Caco-2 (cell line): ENCODE measurements around the gene RANBP17. TPM values are rescaled to one million over a fixed set of nuclear protein-coding genes. Genes with fewer than 3 reads are reported as not detected.

Experiments used
- BruUV-seq: library from RNA; stranded (reverse); fragments of 400-500 nt; replicated peaks from 2 replicates; lab custom pipeline; 2021; lab: Mats Ljungman, UMichigan
- CTCF ChIA-PET: fragments of 300-600 bp; sonication (Branson Sonifier 250); formaldehyde crosslinking; loops from one replicate; lab custom pipeline; 2022; ENCODE audit warnings: antibody characterized with exemption; lab: Charles Lee
- POLR2A ChIA-PET: fragments of 300-600 bp; sonication (Branson Sonifier 250); formaldehyde crosslinking; loops from one replicate; lab custom pipeline; 2022; ENCODE audit warnings: antibody characterized with exemption; lab: Charles Lee
- DNase-seq, 2 experiments: peaks; one replicate each; pipeline versions ENCODE4 v3.0.0 to v3.0.0-alpha.2; 2020 to 2022
- H3K27me3 ChIP-seq: replicated peaks from 2 replicates; pipeline ENCODE4 v1.6.0; 2011; ENCODE audit warnings: low read length; ENCODE audit not compliant: control insufficient read depth, insufficient read depth
- H3K36me3 ChIP-seq: 2 replicates; pipeline ENCODE4 v1.5.1; 2011; ENCODE audit warnings: low read length; ENCODE audit not compliant: control insufficient read depth, insufficient read depth
- H3K4me1 ChIP-seq: fragments of 250-450 bp; sonication (Bioruptor Pico); 2 replicates; pipeline ENCODE4 v1.5.1; 2020; ENCODE audit warnings: mild to moderate bottlenecking
- H3K4me3 ChIP-seq: 2 replicates; pipeline ENCODE4 v1.5.1; 2011; ENCODE audit warnings: low read depth, mild to moderate bottlenecking, control low read depth, low read length
- H3K9me3 ChIP-seq: fragments of 250-450 bp; sonication (Bioruptor Pico); 2 replicates; pipeline ENCODE4 v1.5.1; 2020; ENCODE audit warnings: mild to moderate bottlenecking, moderate library complexity
- H3K27ac Mint-ChIP-seq: one replicate; pipeline ENCODE4 v1.8.0; 2022; ENCODE audit warnings: mixed read lengths; ENCODE audit not compliant: unreplicated experiment
- H3K27me3 Mint-ChIP-seq: one replicate; pipeline ENCODE4 v1.8.0; 2022; ENCODE audit warnings: mixed read lengths; ENCODE audit not compliant: insufficient read depth, unreplicated experiment
- H3K36me3 Mint-ChIP-seq: one replicate; pipeline ENCODE4 v1.8.0; 2022; ENCODE audit warnings: mild to moderate bottlenecking, mixed read lengths; ENCODE audit not compliant: insufficient read depth, unreplicated experiment
- H3K4me1 Mint-ChIP-seq: one replicate; pipeline ENCODE4 v1.8.0; 2022; ENCODE audit warnings: low read depth, mixed read lengths; ENCODE audit not compliant: unreplicated experiment
- H3K4me3 Mint-ChIP-seq: one replicate; pipeline ENCODE4 v1.8.0; 2022; ENCODE audit warnings: mild to moderate bottlenecking, moderate library complexity, mixed read lengths; ENCODE audit not compliant: unreplicated experiment
- H3K9me3 Mint-ChIP-seq: one replicate; pipeline ENCODE4 v1.8.0; 2022; ENCODE audit warnings: mixed read lengths; ENCODE audit not compliant: unreplicated experiment
- intact Hi-C: fragments of 100-400 bp; cut with micrococcal nuclease; formaldehyde crosslinking; loops from one replicate; pipeline ENCODE4 v1.10.0; 2022; ENCODE audit not compliant: unreplicated experiment
- total RNA-seq: library from RNA; stranded (reverse); gene quantifications from 2 replicates; pipeline ENCODE4 v1.2.3, GENCODE V29; 2022
- TF ChIP-seq, protein P1 (sequence below), 2 experiments: fragments of 200-600 bp in 1 of 2; IDR thresholded peaks; 1 replicate in 1 of 2; 2 replicates in 1 of 2; pipeline versions ENCODE4 v1.5.1 to v1.8.0; 2011 to 2022; ENCODE audit warnings: antibody characterized with exemption in 1 of 2, control low read depth in 1 of 2, inconsistent platforms in 1 of 2, low read depth in 1 of 2, low read length in 1 of 2, mild to moderate bottlenecking in 1 of 2, moderate library complexity in 1 of 2; ENCODE audit not compliant: insufficient read depth in 1 of 2, severe bottlenecking in 1 of 2, unreplicated experiment in 1 of 2

Gene RANBP17
- total RNA-seq, 1 experiment from 2014 or later, result 28.2 TPM

DNA sequence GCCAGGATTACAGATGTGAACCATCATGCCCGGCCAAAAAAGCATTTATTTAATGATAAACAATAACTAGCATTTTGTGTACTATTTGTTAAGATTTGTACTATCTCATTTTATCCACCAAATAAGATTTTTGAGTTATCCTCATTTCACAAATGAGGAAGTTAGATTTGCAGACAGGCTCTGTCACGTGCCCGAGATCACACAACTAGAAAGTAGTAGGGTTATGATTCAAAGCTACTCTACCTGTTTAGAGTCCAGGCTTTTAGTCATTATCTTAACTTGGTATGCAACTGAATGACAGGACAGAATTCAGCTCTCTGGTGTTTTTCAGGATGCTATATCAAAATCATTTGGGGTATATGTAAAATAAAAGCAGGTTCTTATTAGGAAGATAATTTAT lies 20.5 kb downstream of the RANBP17 start:
- Mint-ChIP-seq H3K36me3 (peaks cover 6% of the 10 kb centered on the region), H3K27ac (no peak overlapping the region), H3K27me3 (no peaks in the 10 kb centered on the region), H3K9me3 (no peaks in the 10 kb centered on the region), H3K4me3 (no peak overlapping the region), H3K4me1 (peaks cover 14% of the 10 kb centered on the region)
- Histone ChIP-seq H3K36me3 (no peaks in the 10 kb centered on the region), H3K4me1 (peaks cover 10% of the 10 kb centered on the region), H3K27me3 (no peaks in the 10 kb centered on the region), H3K9me3 (no peaks in the 10 kb centered on the region), H3K4me3 (no peak overlapping the region)
- no peak for DNase-seq
- intact Hi-C loops, result no loop called here
- POLR2A ChIA-PET, result no interaction called here
- TF ChIP-seq, protein P1, sequence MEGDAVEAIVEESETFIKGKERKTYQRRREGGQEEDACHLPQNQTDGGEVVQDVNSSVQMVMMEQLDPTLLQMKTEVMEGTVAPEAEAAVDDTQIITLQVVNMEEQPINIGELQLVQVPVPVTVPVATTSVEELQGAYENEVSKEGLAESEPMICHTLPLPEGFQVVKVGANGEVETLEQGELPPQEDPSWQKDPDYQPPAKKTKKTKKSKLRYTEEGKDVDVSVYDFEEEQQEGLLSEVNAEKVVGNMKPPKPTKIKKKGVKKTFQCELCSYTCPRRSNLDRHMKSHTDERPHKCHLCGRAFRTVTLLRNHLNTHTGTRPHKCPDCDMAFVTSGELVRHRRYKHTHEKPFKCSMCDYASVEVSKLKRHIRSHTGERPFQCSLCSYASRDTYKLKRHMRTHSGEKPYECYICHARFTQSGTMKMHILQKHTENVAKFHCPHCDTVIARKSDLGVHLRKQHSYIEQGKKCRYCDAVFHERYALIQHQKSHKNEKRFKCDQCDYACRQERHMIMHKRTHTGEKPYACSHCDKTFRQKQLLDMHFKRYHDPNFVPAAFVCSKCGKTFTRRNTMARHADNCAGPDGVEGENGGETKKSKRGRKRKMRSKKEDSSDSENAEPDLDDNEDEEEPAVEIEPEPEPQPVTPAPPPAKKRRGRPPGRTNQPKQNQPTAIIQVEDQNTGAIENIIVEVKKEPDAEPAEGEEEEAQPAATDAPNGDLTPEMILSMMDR (IDR thresholded peaks at IDR 0.05; ENCODE audit: insufficient read depth in 1 of 2, low read depth in 1 of 2, low read length in 1 of 2, severe bottlenecking in 1 of 2, unreplicated experiment in 1 of 2), result no peak
- CTCF ChIA-PET, result no interaction called here
- no TSS peak for BruUV-seq

- H3K36me3 Mint-ChIP-seq, result peaks cover 6% of the 10 kb centered on the region
- H3K4me1 ChIP-seq, result peaks cover 5% of the 10 kb centered on the region; the same call in 1 of the 2 replicates
- peaks cover 22% of the 10 kb centered on the region for H3K4me1 Mint-ChIP-seq
- BruUV-seq, result no TSS peak
- intact Hi-C loops, result no loop called here
- no peaks in the 10 kb centered on the region; the same call in 1 of the 2 replicates for H3K36me3 ChIP-seq
- H3K9me3 Mint-ChIP-seq, result no peaks in the 10 kb centered on the region
- no peak overlapping the region for H3K4me3 Mint-ChIP-seq
- H3K9me3 ChIP-seq, result no peaks in the 10 kb centered on the region
- TF ChIP-seq, protein P1 (IDR thresholded peaks at IDR 0.05; ENCODE audit: insufficient read depth in 1 of 2, low read depth in 1 of 2, low read length in 1 of 2, severe bottlenecking in 1 of 2, unreplicated experiment in 1 of 2), result no peak
- no peaks in the 10 kb centered on the region for H3K27me3 ChIP-seq
- DNase-seq, result no peak
- ChIA-PET POLR2A (no interaction called here), CTCF (interaction anchor here (0.7 kb wide), 1 partner anchor 529 kb away, joined by 3 read pairs; no protein-coding TSS in a partner anchor)
- no peaks in the 10 kb centered on the region for H3K27me3 Mint-ChIP-seq
- H3K27ac Mint-ChIP-seq, result no peak overlapping the region
- H3K4me3 ChIP-seq, result no peak overlapping the region
Observed at GRCh38 chr5:170885256-170885655, 23.4 kb downstream of the RANBP17 start.

GRCh38 chr5:170885809-170886208 lies 24.0 kb downstream of the RANBP17 start:
- peaks cover 22% of the 10 kb centered on the region for H3K4me1 Mint-ChIP-seq
- H3K27ac Mint-ChIP-seq, result no peak overlapping the region
- no peaks in the 10 kb centered on the region for H3K27me3 Mint-ChIP-seq
- no peak for DNase-seq
- no peaks in the 10 kb centered on the region for H3K9me3 ChIP-seq
- no peak overlapping the region for H3K4me3 ChIP-seq
- intact Hi-C loops, result no loop called here
- no peaks in the 10 kb centered on the region for H3K27me3 ChIP-seq
- peaks cover 5% of the 10 kb centered on the region; the same call in 1 of the 2 replicates for H3K4me1 ChIP-seq
- no peak overlapping the region for H3K4me3 Mint-ChIP-seq
- ChIA-PET POLR2A (no interaction called here), CTCF (interaction anchor here (0.7 kb wide), 1 partner anchor 528 kb away, joined by 3 read pairs; no protein-coding TSS in a partner anchor)
- H3K36me3 ChIP-seq, result no peaks in the 10 kb centered on the region; the same call in 1 of the 2 replicates
- TF ChIP-seq, protein P1 (IDR thresholded peaks at IDR 0.05; ENCODE audit: insufficient read depth in 1 of 2, low read depth in 1 of 2, low read length in 1 of 2, severe bottlenecking in 1 of 2, unreplicated experiment in 1 of 2), result no peak
- peaks cover 6% of the 10 kb centered on the region for H3K36me3 Mint-ChIP-seq
- BruUV-seq, result no TSS peak
- H3K9me3 Mint-ChIP-seq, result no peaks in the 10 kb centered on the region
